NOMO-1 (cell line): ENCODE measurements around the gene GALR1.
A peak's percentile ranks its signal among the peaks of the same experiment; 100 is the strongest.
"Not testable (repeated sequence)": the region's sequence is repeated elsewhere in the genome, so short reads cannot be mapped to it uniquely, and the experiment has no call there.

Experiments used
- DNase-seq, 2 experiments: peaks; one replicate each; lab custom pipeline; 2025; ENCODE audit not compliant: unreplicated experiment in 2 of 2; lab: John Stamatoyannopoulos, UW

Gene GALR1

GRCh38 chr18:77249569-77250500 lies at the start of gene GALR1:
GALR1 (plus strand) TSS chr18:77249848; CDS start chr18:77250549, 701 bp downstream.
- no peak for DNase-seq

GRCh38 chr18:77201506-77201905 lies 48.1 kb upstream of the GALR1 start:
- DNase-seq: no peak

- DNase-seq: no peak
Observed at GRCh38 chr18:77202329-77202728, 47.3 kb upstream of the GALR1 start.

- no peak for DNase-seq
Observed at GRCh38 chr18:77203071-77203470, 46.6 kb upstream of the GALR1 start.

- DNase-seq: no peak
Observed at GRCh38 chr18:77203851-77204250, 45.8 kb upstream of the GALR1 start.

GRCh38 chr18:77205769-77206168 lies 43.9 kb upstream of the GALR1 start:
- no peak for DNase-seq

- no peak for DNase-seq
Observed at GRCh38 chr18:77206676-77207374, 42.8 kb upstream of the GALR1 start.

GRCh38 chr18:77207540-77207939 lies 42.1 kb upstream of the GALR1 start:
- DNase-seq: peak in 1 of 2 experiments; percentile 5

- peak; percentile 37 to 70 for DNase-seq
Observed at GRCh38 chr18:77208964-77209363, 40.7 kb upstream of the GALR1 start.

- DNase-seq: no peak
Observed at GRCh38 chr18:77209587-77209986, 40.1 kb upstream of the GALR1 start.

GRCh38 chr18:77210249-77210648 lies 39.4 kb upstream of the GALR1 start:
- DNase-seq: no peak

GRCh38 chr18:77218642-77219041 lies 31.0 kb upstream of the GALR1 start:
- DNase-seq: no peak

GRCh38 chr18:77220726-77221125 lies 28.9 kb upstream of the GALR1 start:
- no peak for DNase-seq

GRCh38 chr18:77222464-77222863 lies 27.2 kb upstream of the GALR1 start:
- DNase-seq: no peak

GRCh38 chr18:77223221-77223639 lies 26.4 kb upstream of the GALR1 start:
- no peak for DNase-seq

GRCh38 chr18:77223653-77224052 lies 26.0 kb upstream of the GALR1 start:
- peak; percentile 11 to 74 for DNase-seq

- DNase-seq: no peak
Observed at GRCh38 chr18:77230645-77231044, 19.0 kb upstream of the GALR1 start.

- no peak for DNase-seq
Observed at GRCh38 chr18:77234504-77235365, 14.9 kb upstream of the GALR1 start.

- DNase-seq: not testable (repeated sequence)
Observed at GRCh38 chr18:77239285-77239684, 10.4 kb upstream of the GALR1 start.

- DNase-seq: no peak
Observed at GRCh38 chr18:77248873-77249568, 627 bp upstream of the GALR1 start.
